GM21529 (cell line): ENCODE results near the gene MZF1.
"Not testable (repeated sequence)": the region's sequence is repeated elsewhere in the genome, so short reads cannot be mapped to it uniquely, and the experiment has no call there.

Source experiments
- ATAC-seq: cut with Tn5 transposase; IDR thresholded peaks from one replicate; pipeline ENCODE4 v1.9.1; 2021; ENCODE audit not compliant: unreplicated experiment

The MZF1 gene

GRCh38 chr19:58543826-58544590 is 29.1 kb downstream of the MZF1 start, which contains the start of gene TRIM28:
TSS of gene TRIM28 (plus strand) at chr19:58544064. CDS start at chr19:58544758, 694 bp downstream.
- peak; percentile 82 for ATAC-seq

- not testable (repeated sequence) for ATAC-seq
Observed at GRCh38 chr19:58542641-58543372, 30.3 kb downstream of the MZF1 start.

GRCh38 chr19:58539169-58539559 is 34.0 kb downstream of the MZF1 start:
- not testable (repeated sequence) for ATAC-seq

- no peak for ATAC-seq
Observed at GRCh38 chr19:58538257-58539168, 34.6 kb downstream of the MZF1 start.

GRCh38 chr19:58536852-58537798 is 36.0 kb downstream of the MZF1 start:
- ATAC-seq = no peak

- ATAC-seq = no peak
Observed at GRCh38 chr19:58535857-58536256, 37.3 kb downstream of the MZF1 start.

- no peak for ATAC-seq
Observed at GRCh38 chr19:58531034-58531840, 41.9 kb downstream of the MZF1 start.

GRCh38 chr19:58529405-58529804 is 43.7 kb downstream of the MZF1 start:
- ATAC-seq = no peak

GRCh38 chr19:58522709-58523108 is 50.4 kb downstream of the MZF1 start:
- no peak for ATAC-seq

- no peak for ATAC-seq
Observed at GRCh38 chr19:58521651-58522050, 51.5 kb downstream of the MZF1 start.

- ATAC-seq = no peak
Observed at GRCh38 chr19:58520257-58520599, 52.9 kb downstream of the MZF1 start.

GRCh38 chr19:58519355-58520256 is 53.5 kb downstream of the MZF1 start, which contains the start of gene ZBTB45:
TSS of gene ZBTB45 (minus strand) at chr19:58519810. CDS start at chr19:58517673, 2,137 bp downstream.
- peak; percentile 73 for ATAC-seq

- no peak for ATAC-seq
Observed at GRCh38 chr19:58519087-58519354, 54.1 kb downstream of the MZF1 start.

- no peak for ATAC-seq
Observed at GRCh38 chr19:58518256-58519086, 54.7 kb downstream of the MZF1 start.

GRCh38 chr19:58516964-58517833 is 55.9 kb downstream of the MZF1 start:
- no peak for ATAC-seq

GRCh38 chr19:58516246-58516836 is 56.8 kb downstream of the MZF1 start:
- no peak for ATAC-seq
